GM13976 (cell line): ENCODE results near the gene FOXJ3.

Experiments used
- DNase-seq: peaks from one replicate; pipeline ENCODE4 v3.0.0; 2012; ENCODE audit warnings: low spot score
- in situ Hi-C: fragments of 300-500 bp; cut with MboI; formaldehyde crosslinking; loops from one replicate; pipeline ENCODE4 v1.12.0; 2022; ENCODE audit warnings: low sequenced_read_pairs, mixed read lengths, inconsistent platforms; ENCODE audit not compliant: unreplicated experiment
- TF ChIP-seq, protein P1 (sequence below): IDR thresholded peaks from 2 replicates; pipeline ENCODE4 v1.5.1; 2012; ENCODE audit warnings: borderline replicate concordance, mild to moderate bottlenecking; ENCODE audit not compliant: insufficient read depth; ENCODE audit errors: extremely low read depth, missing control alignments, control extremely low read depth

FOXJ3 gene

DNA sequence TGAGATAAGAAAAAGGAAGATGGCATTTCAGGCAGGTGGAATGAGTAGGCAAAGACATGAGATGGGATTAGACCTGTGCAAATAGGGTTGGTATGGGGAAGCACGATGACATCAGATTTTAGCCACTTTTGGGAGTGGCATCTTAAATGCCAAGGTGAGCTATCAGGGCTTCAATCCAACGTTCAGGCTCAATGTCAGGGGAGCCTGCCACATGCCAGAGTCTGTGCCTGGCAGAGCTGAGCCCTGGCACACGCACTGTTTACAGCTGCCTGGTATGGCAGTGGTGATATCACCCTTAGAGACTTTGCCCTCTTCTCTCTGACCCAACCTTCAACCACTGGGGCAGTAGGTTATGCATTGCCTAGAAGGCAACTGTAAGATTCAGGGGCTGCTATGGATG lies 182.9 kb downstream of the FOXJ3 start:
- no peak for DNase-seq
- TF ChIP-seq, protein P1, sequence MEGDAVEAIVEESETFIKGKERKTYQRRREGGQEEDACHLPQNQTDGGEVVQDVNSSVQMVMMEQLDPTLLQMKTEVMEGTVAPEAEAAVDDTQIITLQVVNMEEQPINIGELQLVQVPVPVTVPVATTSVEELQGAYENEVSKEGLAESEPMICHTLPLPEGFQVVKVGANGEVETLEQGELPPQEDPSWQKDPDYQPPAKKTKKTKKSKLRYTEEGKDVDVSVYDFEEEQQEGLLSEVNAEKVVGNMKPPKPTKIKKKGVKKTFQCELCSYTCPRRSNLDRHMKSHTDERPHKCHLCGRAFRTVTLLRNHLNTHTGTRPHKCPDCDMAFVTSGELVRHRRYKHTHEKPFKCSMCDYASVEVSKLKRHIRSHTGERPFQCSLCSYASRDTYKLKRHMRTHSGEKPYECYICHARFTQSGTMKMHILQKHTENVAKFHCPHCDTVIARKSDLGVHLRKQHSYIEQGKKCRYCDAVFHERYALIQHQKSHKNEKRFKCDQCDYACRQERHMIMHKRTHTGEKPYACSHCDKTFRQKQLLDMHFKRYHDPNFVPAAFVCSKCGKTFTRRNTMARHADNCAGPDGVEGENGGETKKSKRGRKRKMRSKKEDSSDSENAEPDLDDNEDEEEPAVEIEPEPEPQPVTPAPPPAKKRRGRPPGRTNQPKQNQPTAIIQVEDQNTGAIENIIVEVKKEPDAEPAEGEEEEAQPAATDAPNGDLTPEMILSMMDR = no peak
- in situ Hi-C loops = no loop called here

DNA sequence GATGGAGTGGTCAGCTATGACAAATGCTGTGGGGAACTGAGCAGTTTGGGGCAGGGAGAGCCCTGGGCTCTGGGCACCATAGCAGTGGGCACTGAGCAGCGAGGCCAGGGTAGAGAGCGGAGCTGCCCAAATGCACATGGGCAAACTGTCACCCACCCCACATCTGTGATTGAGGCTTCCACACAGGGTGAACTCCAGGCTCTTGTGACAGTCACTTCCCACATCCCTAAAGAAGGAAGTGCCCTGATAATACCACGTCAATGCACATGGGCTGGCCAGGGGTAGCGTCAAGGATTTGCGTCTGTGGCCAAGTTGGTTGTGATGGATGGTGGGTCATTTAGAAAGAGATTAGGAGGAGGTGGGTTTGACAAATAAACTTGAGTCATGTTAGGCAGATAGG lies 184.4 kb downstream of the FOXJ3 start:
- TF ChIP-seq, protein P1 = no peak
- DNase-seq = no peak
- in situ Hi-C loops = no loop called here

DNA sequence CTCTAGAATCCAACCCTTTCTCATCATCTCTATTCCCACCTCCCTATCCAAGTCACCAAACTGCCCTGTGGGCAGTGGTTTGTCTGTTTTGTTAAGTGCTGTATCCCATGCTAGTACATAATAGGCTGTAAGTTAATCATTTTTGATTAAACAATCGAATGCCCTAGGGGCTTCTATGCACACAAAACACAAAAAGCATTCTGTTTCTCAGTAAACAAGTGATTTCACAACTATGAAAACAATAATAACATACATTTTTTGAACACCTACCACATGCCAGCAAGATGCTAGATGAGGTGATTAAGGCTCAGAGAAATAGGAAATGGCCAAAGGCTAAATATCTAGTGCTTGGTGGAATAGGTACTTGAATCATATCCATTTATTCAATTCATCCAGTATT lies 186.9 kb downstream of the FOXJ3 start:
- in situ Hi-C loops = loop anchor here (25.0 kb wide), 1 partner anchor 586 kb away; no protein-coding TSS in a partner anchor
- TF ChIP-seq, protein P1 = no peak
- DNase-seq = no peak

DNA sequence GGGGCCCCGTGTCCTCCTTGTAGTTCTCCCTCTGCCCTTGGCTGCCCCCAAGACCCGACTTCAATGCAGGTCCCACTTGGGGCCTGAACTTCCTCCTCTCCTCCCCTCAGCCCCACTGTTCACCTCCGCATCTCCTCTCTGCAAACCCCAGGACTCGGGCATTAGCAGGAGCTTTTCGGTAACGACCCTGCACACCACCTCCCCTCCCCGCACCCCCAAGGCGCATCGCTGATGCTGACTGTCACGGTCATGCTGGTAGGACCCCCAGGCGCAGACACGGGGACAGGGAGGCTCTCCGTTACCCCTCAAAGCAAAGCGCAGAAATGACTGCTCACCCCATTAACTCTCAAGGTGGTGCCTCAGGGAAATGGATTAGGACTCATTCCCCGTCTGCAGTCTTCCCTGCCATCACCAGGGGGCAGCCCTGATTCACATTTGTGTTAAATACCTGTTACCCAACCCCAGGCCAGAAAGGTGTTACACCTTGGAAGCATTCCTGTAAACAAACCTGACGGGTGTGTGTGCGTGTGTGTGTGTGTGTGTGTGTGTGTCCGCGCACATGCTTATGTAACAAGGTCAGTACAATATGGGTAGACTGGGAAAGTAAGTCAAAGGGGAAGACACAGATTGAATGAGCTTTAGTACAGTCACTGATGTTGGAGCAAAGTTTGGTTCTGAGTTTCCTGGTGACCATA lies 188.3 kb downstream of the FOXJ3 start:
- peak; percentile 85 for DNase-seq
- TF ChIP-seq, protein P1 = peak; percentile 88
- in situ Hi-C loops = loop anchor here (25.0 kb wide), 1 partner anchor 584 kb away; no protein-coding TSS in a partner anchor

DNA sequence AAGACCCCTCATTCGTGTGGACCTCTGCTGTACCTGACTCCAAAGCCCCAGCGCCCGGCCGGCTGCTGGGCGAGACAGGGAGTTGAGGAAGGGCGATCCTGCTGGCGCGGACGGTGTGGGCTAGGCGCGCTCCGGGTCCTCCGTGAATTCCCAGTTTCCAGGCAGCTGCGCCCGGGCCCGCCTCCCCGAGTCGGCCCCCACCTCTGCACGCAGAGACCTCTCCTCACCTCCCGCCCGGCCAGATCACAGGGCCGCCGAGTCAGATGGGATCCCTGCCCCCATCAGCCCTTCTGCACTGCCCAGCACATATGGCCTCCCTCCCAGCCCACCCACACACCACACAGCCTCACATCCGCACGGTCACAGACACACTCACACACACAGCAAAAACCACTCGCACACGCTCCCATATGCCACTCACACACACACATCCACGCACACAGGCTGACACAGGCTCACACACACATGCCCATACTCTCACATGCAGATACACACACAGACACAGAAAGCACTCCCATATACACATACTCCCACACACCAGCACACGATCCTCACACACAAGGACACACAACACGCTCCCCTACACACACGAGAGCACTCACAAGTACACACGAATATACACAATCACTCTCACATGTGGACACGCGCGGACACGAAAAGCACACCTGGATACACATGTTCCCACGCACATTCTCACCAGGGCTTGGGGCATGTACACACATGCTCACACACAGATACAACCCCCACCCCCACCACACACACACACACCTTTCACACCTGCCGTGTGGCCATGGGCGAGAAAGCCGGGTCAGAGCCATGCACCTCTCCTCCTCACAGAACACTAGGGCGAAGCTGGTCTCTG lies 189.0 kb downstream of the FOXJ3 start:
- in situ Hi-C loops = loop anchor here (25.0 kb wide), 1 partner anchor 584 kb away; no protein-coding TSS in a partner anchor
- TF ChIP-seq, protein P1 = no peak

DNA sequence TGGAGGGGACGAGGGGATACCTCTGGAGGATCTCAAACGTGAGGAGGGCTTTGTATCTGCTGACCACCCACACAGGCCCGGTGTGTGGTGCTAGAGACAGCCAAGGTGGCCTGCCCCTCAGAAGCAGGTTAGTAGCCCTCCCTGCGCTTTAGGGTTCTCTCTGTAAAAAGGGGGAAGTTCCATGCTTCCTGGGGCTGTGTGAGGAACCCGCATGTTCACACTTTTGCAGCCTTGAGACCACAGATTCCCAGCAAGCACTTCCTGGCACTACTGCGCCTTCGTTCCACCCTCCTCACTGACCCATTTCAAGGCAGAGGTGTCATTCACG lies 189.7 kb downstream of the FOXJ3 start:
- DNase-seq = no peak
- in situ Hi-C loops = loop anchor here (25.0 kb wide), 1 partner anchor 583 kb away; no protein-coding TSS in a partner anchor
- TF ChIP-seq, protein P1 = no peak

More for the DNA sequence above, 189.0 kb downstream of the FOXJ3 start:
- DNase-seq = no peak
